ENCODE measurements around the gene CIP2A.

GRCh38 chr3:108528459-108529252, 60.6 kb downstream of the CIP2A start:
- TF ChIP-seq CTCF (IDR thresholded peaks at IDR 0.05; ENCODE audit: low read depth, low read length, missing input control) (no peak), RXRA (IDR thresholded peaks at IDR 0.05) (no peak), MAX (IDR thresholded peaks at IDR 0.05) (no peak), ATF3 (IDR thresholded peaks at IDR 0.05) (no peak), JUND (IDR thresholded peaks at IDR 0.05) (no peak), TAF1 (conservative IDR thresholded peaks at IDR 0.05) (no peak), RAD21 (IDR thresholded peaks at IDR 0.05) (no peak)
